Gastrocnemius medialis (tissue), 4 donors: Measurements from ENCODE around the gene DDAH1. TPM values are rescaled to one million over a fixed set of nuclear protein-coding genes. Genes with fewer than 3 reads are reported as not detected.

ENCODE experiments used
- ATAC-seq, 2 donors: fragments of 150-250 bp; one replicate each; pipeline ENCODE4 v1.9.1; 2016
- DNase-seq, 2 donors: peaks; one replicate each; pipeline ENCODE4 v3.0.0-alpha.2; 2019
- H3K27ac ChIP-seq, 4 donors: fragments of 200-600 bp; sonication (generic); 1 replicate in 1 of 4; 2 replicates in 3 of 4; pipeline ENCODE4 v1.5.1; 2016 to 2018; ENCODE audit warnings: mild to moderate bottlenecking in 2 of 4, moderate library complexity in 1 of 4
- H3K27me3 ChIP-seq, 3 donors: fragments of 200-600 bp; sonication (generic) in 2 of 3; 1 replicate in 1 of 3; 2 replicates in 2 of 3; pipeline versions ENCODE4 v1.5.1 to v1.6.0; 2016 to 2019; ENCODE audit warnings: mild to moderate bottlenecking in 1 of 3, moderate library complexity in 1 of 3
- H3K36me3 ChIP-seq, 2 donors: fragments of 200-600 bp; sonication (generic) in 1 of 2; one replicate each; pipeline ENCODE4 v1.5.1; 2017 to 2018
- H3K4me1 ChIP-seq, 2 donors: fragments of 200-600 bp; sonication (generic) in 1 of 2; one replicate each; pipeline ENCODE4 v1.5.1; 2016 to 2017; ENCODE audit warnings: mild to moderate bottlenecking in 2 of 2
- H3K4me3 ChIP-seq, 4 donors: fragments of 200-600 bp; sonication (generic) in 3 of 4; 1 replicate in 1 of 4; 2 replicates in 3 of 4; pipeline ENCODE4 v1.5.1; 2016 to 2019; ENCODE audit warnings: mild to moderate bottlenecking in 2 of 4
- H3K9me3 ChIP-seq, 3 donors: fragments of 200-600 bp; sonication (generic) in 2 of 3; 1 replicate in 1 of 3; 2 replicates in 2 of 3; pipeline ENCODE4 v1.5.1; 2016 to 2019
- CTCF ChIP-seq, 5 experiments: fragments of 450-650 bp in 3 of 5; fragments of 200-600 bp in 2 of 5; sonication (generic) in 2 of 5; IDR thresholded peaks in 4 of 5; conservative IDR thresholded peaks in 1 of 5; 1 replicate in 4 of 5; 2 replicates in 1 of 5; pipeline ENCODE4 v1.5.1; 2016 to 2019; ENCODE audit warnings: antibody characterized with exemption in 5 of 5, mild to moderate bottlenecking in 3 of 5, moderate library complexity in 3 of 5
- POLR2A ChIP-seq, 2 donors: fragments of 450-650 bp; IDR thresholded peaks; one replicate each; pipeline ENCODE4 v1.6.1; 2017; ENCODE audit warnings: antibody characterized with exemption in 2 of 2, mild to moderate bottlenecking in 2 of 2, moderate library complexity in 2 of 2
- in situ Hi-C, 4 donors: fragments of 200-750 bp; cut with MboI; loops; one replicate each; pipeline versions ENCODE4 v1.15.0 to v1.8.0; 2017; ENCODE audit warnings: low sequenced_read_pairs in 4 of 4
- intact Hi-C: fragments of 100-400 bp; cut with DNase I; formaldehyde crosslinking; loops from one replicate; pipeline ENCODE4 v1.15.1; 2023; ENCODE audit warnings: low total_unique reads
- total RNA-seq, 4 donors: library from RNA; depleted of rRNA; stranded (reverse); fragments of >200 nt; gene quantifications; one replicate each; pipeline versions ENCODE4 v1.1.0 to v1.2.3, GENCODE V29; 2016

DDAH1 gene
- total RNA-seq, 4 donors from 2014 or later = 5.9 to 28.7 (median 13.2) TPM

- in situ Hi-C loops (no loop called here), intact Hi-C loops (loop anchor here (1.0 to 5.0 kb wide), 2 partner anchors 35 to 54 kb away; no protein-coding TSS in a partner anchor)
- Histone ChIP-seq H3K4me3 (no peak overlapping the region), H3K36me3 (no peaks in the 10 kb centered on the region), H3K27ac (peak overlapping the region; percentile 42 to 82 (median 61)), H3K9me3 (no peaks in the 10 kb centered on the region), H3K4me1 (peaks cover 43 to 46% of the 10 kb centered on the region in 2 donors), H3K27me3 (no peaks in the 10 kb centered on the region)
- DNase-seq (no peak), ATAC-seq (no peak)
- TF ChIP-seq CTCF (IDR thresholded peaks at IDR 0.05 in 4 of 5, conservative IDR thresholded peaks at IDR 0.05 in 1 of 5) = no peak
- no peak for TF ChIP-seq POLR2A (IDR thresholded peaks at IDR 0.05)
These were observed 121.2 kb downstream of the DDAH1 start for GRCh38 chr1:85343612-85344255.

- intact Hi-C loops = loop anchor here (5.0 kb wide), 1 partner anchor 54 kb away; no protein-coding TSS in a partner anchor
- ATAC-seq (no peak), DNase-seq (no peak)
- H3K27ac ChIP-seq = peak overlapping the region; percentile 42 to 82 (median 61)
- H3K9me3 ChIP-seq = no peaks in the 10 kb centered on the region
- peaks cover 46 to 47% of the 10 kb centered on the region in 2 donors for H3K4me1 ChIP-seq
- no peaks in the 10 kb centered on the region for H3K27me3 ChIP-seq
- H3K36me3 ChIP-seq = no peaks in the 10 kb centered on the region
- no peak overlapping the region for H3K4me3 ChIP-seq
- in situ Hi-C loops = no loop called here
- no peak for TF ChIP-seq CTCF (IDR thresholded peaks at IDR 0.05 in 4 of 5, conservative IDR thresholded peaks at IDR 0.05 in 1 of 5)
- no peak for TF ChIP-seq POLR2A (IDR thresholded peaks at IDR 0.05)
These were observed 121.7 kb downstream of the DDAH1 start for GRCh38 chr1:85343213-85343611.

- peaks cover 46 to 48% of the 10 kb centered on the region in 2 donors for H3K4me1 ChIP-seq
- no peaks in the 10 kb centered on the region for H3K27me3 ChIP-seq
- in situ Hi-C loops = no loop called here
- DNase-seq (no peak), ATAC-seq (no peak)
- H3K9me3 ChIP-seq = no peaks in the 10 kb centered on the region
- TF ChIP-seq CTCF (IDR thresholded peaks at IDR 0.05 in 4 of 5, conservative IDR thresholded peaks at IDR 0.05 in 1 of 5) (no peak), POLR2A (IDR thresholded peaks at IDR 0.05) (no peak)
- intact Hi-C loops = loop anchor here (5.0 kb wide), 1 partner anchor 55 kb away; no protein-coding TSS in a partner anchor
- peak overlapping the region; percentile 42 to 82 (median 78) for H3K27ac ChIP-seq
- no peak overlapping the region for H3K4me3 ChIP-seq
- H3K36me3 ChIP-seq = no peaks in the 10 kb centered on the region
These were observed 122.8 kb downstream of the DDAH1 start for GRCh38 chr1:85342207-85342606.

- no peak for TF ChIP-seq POLR2A (IDR thresholded peaks at IDR 0.05)
- TF ChIP-seq CTCF (IDR thresholded peaks at IDR 0.05 in 4 of 5, conservative IDR thresholded peaks at IDR 0.05 in 1 of 5) = no peak
- Histone ChIP-seq H3K4me3 (no peak overlapping the region), H3K4me1 (peaks cover 46 to 53% of the 10 kb centered on the region in 2 donors), H3K36me3 (no peaks in the 10 kb centered on the region), H3K9me3 (no peaks in the 10 kb centered on the region), H3K27me3 (no peaks in the 10 kb centered on the region), H3K27ac (peak overlapping the region; percentile 61 to 82 (median 78))
- DNase-seq = no peak
- in situ Hi-C loops (no loop called here), intact Hi-C loops (loop anchor here (5.0 kb wide), 1 partner anchor 57 kb away; no protein-coding TSS in a partner anchor)
- ATAC-seq = no peak
These were observed 124.5 kb downstream of the DDAH1 start for GRCh38 chr1:85340427-85340826.
